MM.1S (cell line): ENCODE measurements around the gene MRPL23.

Experiments
- CTCF ChIP-seq: fragments of 300-600 bp; sonication (generic); IDR thresholded peaks from 2 replicates; pipeline ENCODE4 v1.5.1; 2016; ENCODE audit warnings: antibody characterized with exemption, low read length, mixed read lengths
- EZH2 ChIP-seq: fragments of 300-600 bp; sonication (generic); optimal IDR thresholded peaks from 2 replicates; pipeline ENCODE3; 2017; ENCODE audit warnings: low read depth, mild to moderate bottlenecking, antibody characterized with exemption, low read length, mixed read lengths
- EZH2phosphoT487 ChIP-seq: fragments of 300-600 bp; sonication (generic); IDR thresholded peaks from 2 replicates; pipeline ENCODE4 v1.6.1; 2018; ENCODE audit warnings: antibody characterized with exemption, low read length

GRCh38 chr11:1978720-1979473 lies 31.8 kb downstream of the MRPL23 start:
- TF ChIP-seq CTCF: no peak
- TF ChIP-seq EZH2phosphoT487: no peak
- TF ChIP-seq EZH2: no peak
